NT2/D1 (cell line): ENCODE data around the gene CFAP61.
"Not testable (repeated sequence)": the region's sequence is repeated elsewhere in the genome, so short reads cannot be mapped to it uniquely, and the experiment has no call there.

ENCODE experiments used
- DNase-seq: peaks from one replicate; pipeline ENCODE4 v3.0.0-alpha.2; 2011; ENCODE audit warnings: low read depth, low spot score
- H3K27me3 ChIP-seq: 2 replicates; pipeline ENCODE4 v1.6.0; 2011; ENCODE audit warnings: mild to moderate bottlenecking; ENCODE audit not compliant: insufficient read length, insufficient read depth
- H3K36me3 ChIP-seq: 2 replicates; pipeline ENCODE4 v1.6.1; 2011; ENCODE audit warnings: mild to moderate bottlenecking, low read length, mixed read lengths; ENCODE audit not compliant: insufficient read depth, insufficient read length
- H3K4me1 ChIP-seq: 2 replicates; pipeline ENCODE4 v1.5.1; 2011; ENCODE audit not compliant: insufficient read depth, insufficient read length
- H3K4me3 ChIP-seq: 2 replicates; pipeline ENCODE4 v1.5.1; 2011; ENCODE audit warnings: low read depth; ENCODE audit not compliant: insufficient read length
- H3K9ac ChIP-seq: 2 replicates; pipeline ENCODE4 v1.6.0; 2011; ENCODE audit warnings: low read depth; ENCODE audit not compliant: insufficient read length
- H3K9me3 ChIP-seq: 2 replicates; pipeline ENCODE4 v1.5.1; 2011; ENCODE audit warnings: mild to moderate bottlenecking, low read length; ENCODE audit not compliant: insufficient read depth
- SUZ12 ChIP-seq: IDR thresholded peaks from 2 replicates; pipeline ENCODE4 v1.6.1; 2011; ENCODE audit not compliant: insufficient read length, insufficient read depth; ENCODE audit errors: extremely low read depth
- YY1 ChIP-seq: IDR thresholded peaks from 2 replicates; pipeline ENCODE4 v1.6.1; 2011; ENCODE audit not compliant: insufficient read length, insufficient read depth
- ZNF274 ChIP-seq: IDR thresholded peaks from 2 replicates; pipeline ENCODE4 v1.6.1; 2011; ENCODE audit warnings: mild to moderate bottlenecking, low read depth, low read length

Gene CFAP61

GRCh38 chr20:20235681-20236080 lies 183.3 kb downstream of the CFAP61 start:
- no peak for DNase-seq
- H3K27me3 ChIP-seq, result no peaks in the 10 kb centered on the region
- no peaks in the 10 kb centered on the region for H3K36me3 ChIP-seq
- H3K4me3 ChIP-seq, result no peak overlapping the region
- no peak for TF ChIP-seq YY1
- no peak for TF ChIP-seq ZNF274
- no peak for TF ChIP-seq SUZ12
- no peaks in the 10 kb centered on the region for H3K4me1 ChIP-seq
- no peak overlapping the region for H3K9ac ChIP-seq
- H3K9me3 ChIP-seq, result no peaks in the 10 kb centered on the region

GRCh38 chr20:20237093-20237959 lies 185.0 kb downstream of the CFAP61 start:
- Histone ChIP-seq H3K9ac (no peak overlapping the region), H3K9me3 (no peaks in the 10 kb centered on the region), H3K4me3 (no peak overlapping the region), H3K27me3 (no peaks in the 10 kb centered on the region), H3K4me1 (no peaks in the 10 kb centered on the region), H3K36me3 (no peaks in the 10 kb centered on the region)
- DNase-seq, result peak; percentile 9
- TF ChIP-seq SUZ12, result no peak

GRCh38 chr20:20241976-20242375 lies 189.6 kb downstream of the CFAP61 start:
- H3K27me3 ChIP-seq, result no peaks in the 10 kb centered on the region
- H3K9me3 ChIP-seq, result peaks cover 8% of the 10 kb centered on the region; the same call in 1 of the 2 replicates
- TF ChIP-seq ZNF274 (no peak), YY1 (no peak), SUZ12 (no peak)
- no peak overlapping the region for H3K9ac ChIP-seq
- no peaks in the 10 kb centered on the region for H3K4me1 ChIP-seq
- H3K36me3 ChIP-seq, result no peaks in the 10 kb centered on the region
- H3K4me3 ChIP-seq, result no peak overlapping the region
- DNase-seq, result no peak

- not testable (repeated sequence) for H3K36me3 ChIP-seq, H3K4me3 ChIP-seq, H3K9ac ChIP-seq, H3K4me1 ChIP-seq, H3K9me3 ChIP-seq, H3K27me3 ChIP-seq, DNase-seq
Measured at GRCh38 chr20:20244384-20244783, 192.1 kb downstream of the CFAP61 start.

GRCh38 chr20:20246996-20247633 lies 194.8 kb downstream of the CFAP61 start:
- no peaks in the 10 kb centered on the region for H3K4me1 ChIP-seq
- H3K36me3 ChIP-seq, result no peaks in the 10 kb centered on the region
- no peak overlapping the region for H3K4me3 ChIP-seq
- no peaks in the 10 kb centered on the region for H3K27me3 ChIP-seq
- no peak overlapping the region for H3K9ac ChIP-seq
- DNase-seq, result no peak
- TF ChIP-seq SUZ12 (no peak), YY1 (no peak), ZNF274 (no peak)
- peaks cover 8% of the 10 kb centered on the region; the same call in 1 of the 2 replicates for H3K9me3 ChIP-seq

GRCh38 chr20:20248620-20249200 lies 196.4 kb downstream of the CFAP61 start:
- Histone ChIP-seq H3K4me1 (no peaks in the 10 kb centered on the region), H3K9ac (no peak overlapping the region), H3K9me3 (peaks cover 8% of the 10 kb centered on the region; the same call in 1 of the 2 replicates), H3K27me3 (no peaks in the 10 kb centered on the region), H3K4me3 (no peak overlapping the region), H3K36me3 (no peaks in the 10 kb centered on the region)
- TF ChIP-seq YY1, result no peak
- TF ChIP-seq ZNF274, result no peak
- TF ChIP-seq SUZ12, result no peak
- DNase-seq, result no peak

GRCh38 chr20:20251317-20251716 lies 199.0 kb downstream of the CFAP61 start:
- H3K4me1 ChIP-seq, result no peaks in the 10 kb centered on the region
- H3K9me3 ChIP-seq, result no peaks in the 10 kb centered on the region
- H3K4me3 ChIP-seq, result no peak overlapping the region
- no peaks in the 10 kb centered on the region for H3K27me3 ChIP-seq
- no peak for DNase-seq
- no peak for TF ChIP-seq SUZ12
- no peak for TF ChIP-seq ZNF274
- no peak for TF ChIP-seq YY1
- no peaks in the 10 kb centered on the region for H3K36me3 ChIP-seq
- no peak overlapping the region for H3K9ac ChIP-seq
